Measurements from ENCODE around the gene ANKRD27. TPM values are rescaled to one million over a fixed set of nuclear protein-coding genes. Genes with fewer than 3 reads are reported as not detected.
A peak's percentile ranks its signal among the peaks of the same experiment; 100 is the strongest.
"Not testable (repeated sequence)": the region's sequence is repeated elsewhere in the genome, so short reads cannot be mapped to it uniquely, and the experiment has no call there.

ANKRD27 gene
- 28.8 and 36.8 TPM in 2 replicates for total RNA-seq

- DNase-seq (ENCODE audit: low read depth in 2 of 2) = peak; percentile 96 to 99
These were observed at the start of gene ANKRD27 for GRCh38 chr19:32674931-32675719. ANKRD27 (minus strand) TSS chr19:32675180; CDS start chr19:32659015, 16,165 bp downstream.

GRCh38 chr19:32720936-32721250 lies 45.9 kb upstream of the ANKRD27 start:
- DNase-seq (ENCODE audit: low read depth in 2 of 2) = no peak

GRCh38 chr19:32720216-32720935 lies 45.4 kb upstream of the ANKRD27 start:
- DNase-seq (ENCODE audit: low read depth in 2 of 2) = no peak

- no peak for DNase-seq (ENCODE audit: low read depth in 2 of 2)
These were observed 44.7 kb upstream of the ANKRD27 start, which contains the start of gene TDRD12 for GRCh38 chr19:32719611-32720059. TDRD12 (plus strand) TSS chr19:32719767; CDS start chr19:32720073, 306 bp downstream.

GRCh38 chr19:32718286-32718685 lies 43.3 kb upstream of the ANKRD27 start:
- DNase-seq (ENCODE audit: low read depth in 2 of 2) = no peak

GRCh38 chr19:32717496-32717895 lies 42.5 kb upstream of the ANKRD27 start:
- no peak for DNase-seq (ENCODE audit: low read depth in 2 of 2)

- DNase-seq (ENCODE audit: low read depth in 2 of 2) = not testable (repeated sequence)
These were observed 41.2 kb upstream of the ANKRD27 start for GRCh38 chr19:32716203-32716602.

- no peak for DNase-seq (ENCODE audit: low read depth in 2 of 2)
These were observed 36.8 kb upstream of the ANKRD27 start for GRCh38 chr19:32711747-32712146.

GRCh38 chr19:32709032-32709431 lies 34.1 kb upstream of the ANKRD27 start:
- no peak for DNase-seq (ENCODE audit: low read depth in 2 of 2)

- DNase-seq (ENCODE audit: low read depth in 2 of 2) = no peak
These were observed 33.5 kb upstream of the ANKRD27 start for GRCh38 chr19:32708457-32708856.

- DNase-seq (ENCODE audit: low read depth in 2 of 2) = not testable (repeated sequence)
These were observed 29.0 kb upstream of the ANKRD27 start for GRCh38 chr19:32704006-32704405.

GRCh38 chr19:32702010-32702409 lies 27.0 kb upstream of the ANKRD27 start:
- DNase-seq (ENCODE audit: low read depth in 2 of 2) = no peak

- not testable (repeated sequence) for DNase-seq (ENCODE audit: low read depth in 2 of 2)
These were observed 25.1 kb upstream of the ANKRD27 start for GRCh38 chr19:32700129-32700528.

- peak in 1 of 2 donors; percentile 10 for DNase-seq (ENCODE audit: low read depth in 2 of 2)
These were observed 21.8 kb upstream of the ANKRD27 start for GRCh38 chr19:32696771-32697170.

- not testable (repeated sequence) for DNase-seq (ENCODE audit: low read depth in 2 of 2)
These were observed 20.5 kb upstream of the ANKRD27 start for GRCh38 chr19:32695506-32695905.

GRCh38 chr19:32694851-32695250 lies 19.9 kb upstream of the ANKRD27 start:
- DNase-seq (ENCODE audit: low read depth in 2 of 2) = not testable (repeated sequence)

- DNase-seq (ENCODE audit: low read depth in 2 of 2) = not testable (repeated sequence)
These were observed 19.3 kb upstream of the ANKRD27 start for GRCh38 chr19:32694316-32694715.

GRCh38 chr19:32693151-32694108 lies 18.4 kb upstream of the ANKRD27 start:
- DNase-seq (ENCODE audit: low read depth in 2 of 2) = peak in 1 of 2 donors; percentile 8

- DNase-seq (ENCODE audit: low read depth in 2 of 2) = no peak
These were observed 17.7 kb upstream of the ANKRD27 start for GRCh38 chr19:32692727-32693061.

GRCh38 chr19:32691952-32692726 lies 17.2 kb upstream of the ANKRD27 start:
- peak; percentile 78 to 89 for DNase-seq (ENCODE audit: low read depth in 2 of 2)
